22Rv1 (cell line): ENCODE data around the gene CEP19.

Experiments used
- H3K27ac ChIP-seq: fragments of 450-650 bp; 2 replicates; pipeline ENCODE4 v1.5.1; 2017
- ZFX ChIP-seq: fragments of 450-650 bp; IDR thresholded peaks from 2 replicates; pipeline ENCODE4 v1.6.1; 2017; ENCODE audit warnings: antibody characterized with exemption, borderline replicate concordance
- TF ChIP-seq, protein P1 (sequence below): fragments of 450-650 bp; IDR thresholded peaks from 2 replicates; pipeline ENCODE4 v1.5.1; 2017; ENCODE audit warnings: mild to moderate bottlenecking

CEP19 gene

GRCh38 chr3:196741249-196741889 lies 29.3 kb upstream of the CEP19 start:
- peak overlapping the region; percentile 97 for H3K27ac ChIP-seq

GRCh38 chr3:196740481-196741248 lies 28.6 kb upstream of the CEP19 start:
- peak overlapping the region; percentile 97 for H3K27ac ChIP-seq
- TF ChIP-seq ZFX = no peak
- TF ChIP-seq, protein P1, sequence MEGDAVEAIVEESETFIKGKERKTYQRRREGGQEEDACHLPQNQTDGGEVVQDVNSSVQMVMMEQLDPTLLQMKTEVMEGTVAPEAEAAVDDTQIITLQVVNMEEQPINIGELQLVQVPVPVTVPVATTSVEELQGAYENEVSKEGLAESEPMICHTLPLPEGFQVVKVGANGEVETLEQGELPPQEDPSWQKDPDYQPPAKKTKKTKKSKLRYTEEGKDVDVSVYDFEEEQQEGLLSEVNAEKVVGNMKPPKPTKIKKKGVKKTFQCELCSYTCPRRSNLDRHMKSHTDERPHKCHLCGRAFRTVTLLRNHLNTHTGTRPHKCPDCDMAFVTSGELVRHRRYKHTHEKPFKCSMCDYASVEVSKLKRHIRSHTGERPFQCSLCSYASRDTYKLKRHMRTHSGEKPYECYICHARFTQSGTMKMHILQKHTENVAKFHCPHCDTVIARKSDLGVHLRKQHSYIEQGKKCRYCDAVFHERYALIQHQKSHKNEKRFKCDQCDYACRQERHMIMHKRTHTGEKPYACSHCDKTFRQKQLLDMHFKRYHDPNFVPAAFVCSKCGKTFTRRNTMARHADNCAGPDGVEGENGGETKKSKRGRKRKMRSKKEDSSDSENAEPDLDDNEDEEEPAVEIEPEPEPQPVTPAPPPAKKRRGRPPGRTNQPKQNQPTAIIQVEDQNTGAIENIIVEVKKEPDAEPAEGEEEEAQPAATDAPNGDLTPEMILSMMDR = no peak

More at GRCh38 chr3:196741249-196741889, 29.3 kb upstream of the CEP19 start:
- TF ChIP-seq, protein P1 = no peak
- TF ChIP-seq ZFX = no peak

GRCh38 chr3:196739671-196740480 lies 27.8 kb upstream of the CEP19 start, which contains the start of gene PAK2:
Gene PAK2, plus strand, starts transcription at chr3:196739857. Its CDS starts 42,790 bp downstream, at chr3:196782647.
- no peak for TF ChIP-seq ZFX
- TF ChIP-seq, protein P1 = no peak
- peak within 1 kb of the TSS; percentile 97 for H3K27ac ChIP-seq

GRCh38 chr3:196737655-196738054 lies 25.6 kb upstream of the CEP19 start:
- H3K27ac ChIP-seq = no peak overlapping the region
- TF ChIP-seq ZFX = no peak
- TF ChIP-seq, protein P1 = no peak

DNA sequence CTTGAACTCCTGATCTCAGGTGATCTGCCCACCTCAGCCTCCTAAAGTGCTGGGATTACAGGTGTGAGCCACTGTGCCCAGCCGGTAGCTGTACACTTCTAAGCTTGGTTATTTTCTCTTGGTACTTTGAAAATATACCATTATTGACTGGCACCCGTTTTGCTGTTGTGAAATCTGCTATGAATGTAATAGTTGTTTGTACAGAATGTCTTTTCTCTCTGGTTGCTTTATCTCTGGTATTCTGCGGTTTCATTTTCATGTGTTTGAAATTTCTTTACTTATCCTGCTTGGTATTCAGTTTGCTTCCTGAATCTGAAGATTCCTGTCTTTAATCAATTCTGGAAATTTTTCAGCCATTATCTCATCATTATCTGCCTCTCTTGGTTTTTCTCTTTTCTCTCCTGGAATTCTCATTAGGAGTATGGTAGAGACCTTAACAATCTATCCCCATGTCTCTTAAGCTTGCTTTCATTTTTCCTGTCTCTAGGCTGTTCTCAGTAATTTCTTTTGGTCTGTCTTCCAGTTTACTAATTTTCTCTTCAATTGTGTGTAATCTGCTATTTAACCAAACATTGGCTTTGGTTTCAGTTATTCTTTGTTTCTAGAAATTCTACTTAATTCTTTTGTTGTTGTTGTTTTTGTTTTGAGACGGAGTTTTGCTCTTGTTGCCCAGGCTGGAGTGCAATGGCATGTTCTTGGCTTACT lies 24.8 kb upstream of the CEP19 start:
- H3K27ac ChIP-seq = no peak overlapping the region
- TF ChIP-seq ZFX = no peak
- TF ChIP-seq, protein P1 = no peak

DNA sequence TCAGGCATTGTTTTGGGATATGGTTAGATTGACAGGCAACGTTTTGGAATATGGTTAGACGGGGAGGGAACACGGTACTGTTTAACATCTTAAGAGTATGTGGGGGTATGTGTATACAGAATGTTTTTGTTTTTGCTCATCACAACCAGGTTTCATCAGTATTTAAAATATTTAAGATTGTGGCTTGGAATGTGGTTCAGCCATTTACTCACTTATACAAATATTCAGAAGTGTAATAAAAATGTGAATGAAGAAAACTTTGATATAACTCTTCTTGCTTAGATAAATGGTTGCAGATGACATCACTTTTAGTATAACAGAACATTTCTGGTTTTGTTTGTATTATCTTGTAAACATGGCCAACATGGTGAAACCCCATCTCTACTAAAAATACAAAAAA lies 23.7 kb upstream of the CEP19 start:
- TF ChIP-seq, protein P1 = no peak
- no peak for TF ChIP-seq ZFX
- H3K27ac ChIP-seq = no peak overlapping the region
